H1 (cell line): ENCODE data around the gene DYSF. TPM values are rescaled to one million over a fixed set of nuclear protein-coding genes. Genes with fewer than 3 reads are reported as not detected.
A peak's percentile ranks its signal among the peaks of the same experiment; 100 is the strongest.

Experiments
- CTCF ChIA-PET: fragments of 300-600 bp; sonication (Branson Sonifier 250); formaldehyde crosslinking; loops from one replicate; lab custom pipeline; 2021; ENCODE audit not compliant: partially characterized antibody; lab: Charles Lee
- POLR2A ChIA-PET: fragments of 300-600 bp; sonication (Branson Sonifier 250); formaldehyde crosslinking; loops from one replicate; lab custom pipeline; 2021; ENCODE audit warnings: inconsistent platforms; ENCODE audit not compliant: partially characterized antibody; lab: Charles Lee
- DNase-seq, 2 experiments: peaks; one replicate each; pipeline versions ENCODE4 v3.0.0 to v3.0.0-alpha.2; 2010 to 2022; ENCODE audit warnings: low spot score in 2 of 2, low read depth in 1 of 2, mixed read lengths in 1 of 2
- FAIRE-seq: peaks from 2 replicates; lab custom pipeline; 2011; peaks lifted over from hg19 to GRCh38; lab: Jason Lieb, UNC
- H2AFZ ChIP-seq: 2 replicates; pipeline ENCODE4 v1.8.1; 2012; ENCODE audit warnings: low read length, inconsistent platforms
- H2AK5ac ChIP-seq: 2 replicates; pipeline ENCODE4 v1.6.1; 2013; ENCODE audit warnings: low read depth, low read length
- H2BK120ac ChIP-seq: replicated peaks from 2 replicates; pipeline ENCODE3; 2013; ENCODE audit warnings: low read depth, low read length, inconsistent platforms
- H2BK12ac ChIP-seq: 2 replicates; pipeline ENCODE4 v1.6.1; 2013; ENCODE audit warnings: low read depth, low read length
- H2BK15ac ChIP-seq: 2 replicates; pipeline ENCODE4 v1.6.1; 2013; ENCODE audit warnings: low read length
- H2BK20ac ChIP-seq: 2 replicates; pipeline ENCODE4 v1.6.1; 2013; ENCODE audit warnings: low read length
- H2BK5ac ChIP-seq: 2 replicates; pipeline ENCODE4 v1.6.1; 2013; ENCODE audit warnings: low read depth, low read length
- H3K14ac ChIP-seq: 2 replicates; pipeline ENCODE4 v1.6.1; 2013; ENCODE audit warnings: inconsistent platforms; ENCODE audit not compliant: insufficient read length
- H3K18ac ChIP-seq: 2 replicates; pipeline ENCODE4 v1.6.1; 2013; ENCODE audit warnings: low read length; ENCODE audit errors: extremely low read depth
- H3K23ac ChIP-seq: 2 replicates; pipeline ENCODE4 v1.6.1; 2013; ENCODE audit warnings: inconsistent platforms; ENCODE audit not compliant: insufficient read length
- H3K23me2 ChIP-seq: 2 replicates; pipeline ENCODE4 v1.6.1; 2013; ENCODE audit warnings: low read depth, low read length
- H3K27ac ChIP-seq: 2 replicates; pipeline ENCODE4 v1.6.1; 2011; ENCODE audit warnings: low read depth, low read length, inconsistent platforms
- H3K27me3 ChIP-seq, 4 experiments: replicated peaks in 1 of 4; 1 replicate in 1 of 4; 2 replicates in 3 of 4; pipeline versions ENCODE4 v1.6.1 to v1.8.1; 2011 to 2013; ENCODE audit warnings: low read length in 3 of 4, mild to moderate bottlenecking in 3 of 4, inconsistent platforms in 2 of 4, mixed read lengths in 2 of 4, moderate library complexity in 1 of 4; ENCODE audit not compliant: control insufficient read depth in 3 of 4, insufficient read depth in 3 of 4; ENCODE audit errors: extremely low read depth in 1 of 4
- H3K36me3 ChIP-seq, 4 experiments: 2 replicates each; pipeline versions ENCODE4 v1.6.1 to v1.8.1; 2011 to 2013; ENCODE audit warnings: mild to moderate bottlenecking in 4 of 4, low read length in 3 of 4, moderate library complexity in 2 of 4, control low read depth in 1 of 4, inconsistent platforms in 1 of 4; ENCODE audit not compliant: insufficient read depth in 4 of 4, control insufficient read depth in 2 of 4
- H3K4ac ChIP-seq: replicated peaks from 2 replicates; pipeline ENCODE3; 2013; ENCODE audit warnings: low read length, low read depth, mixed read lengths, inconsistent platforms; ENCODE audit not compliant: insufficient read length
- H3K4me1 ChIP-seq, 4 experiments: replicated peaks in 1 of 4; 1 replicate in 1 of 4; 2 replicates in 3 of 4; pipeline versions ENCODE4 v1.6.1 to v1.8.1; 2011 to 2013; ENCODE audit warnings: low read length in 3 of 4, inconsistent platforms in 2 of 4, mixed read lengths in 1 of 4; ENCODE audit not compliant: insufficient read depth in 4 of 4, control insufficient read depth in 3 of 4
- H3K4me2 ChIP-seq, 2 experiments: 2 replicates each; pipeline versions ENCODE4 v1.6.1 to v1.8.1; 2011 to 2013; ENCODE audit warnings: low read depth in 2 of 2, low read length in 2 of 2, control low read depth in 1 of 2, inconsistent platforms in 1 of 2, mild to moderate bottlenecking in 1 of 2; ENCODE audit not compliant: insufficient read depth in 1 of 2
- H3K4me3 ChIP-seq, 4 experiments: fragments of 200-600, 300-600 bp in 1 of 4; sonication (generic), shearing (Covaris generic), sonication (Bioruptor Twin) in 1 of 4; 2 replicates each; pipeline versions ENCODE4 v1.5.1 to v1.8.1; 2011 to 2016; ENCODE audit warnings: low read length in 4 of 4, low read depth in 3 of 4, control low read depth in 2 of 4, inconsistent platforms in 2 of 4, mild to moderate bottlenecking in 2 of 4, mixed read lengths in 1 of 4, moderate library complexity in 1 of 4; ENCODE audit not compliant: insufficient read depth in 2 of 4; ENCODE audit errors: extremely low read depth in 1 of 4
- H3K56ac ChIP-seq: replicated peaks from 2 replicates; pipeline ENCODE3; 2013; ENCODE audit warnings: low read depth, mild to moderate bottlenecking, mixed read lengths, low read length, inconsistent platforms; ENCODE audit not compliant: insufficient read length
- H3K79me1 ChIP-seq: 2 replicates; pipeline ENCODE4 v1.6.1; 2013; ENCODE audit warnings: low read depth, low read length, control low read depth
- H3K79me2 ChIP-seq, 2 experiments: 2 replicates each; pipeline versions ENCODE4 v1.6.1 to v1.8.1; 2012 to 2013; ENCODE audit warnings: low read length in 2 of 2, mild to moderate bottlenecking in 2 of 2, inconsistent platforms in 1 of 2; ENCODE audit not compliant: insufficient read depth in 2 of 2, control insufficient read depth in 1 of 2
- H3K9ac ChIP-seq, 4 experiments: replicated peaks in 1 of 4; 1 replicate in 1 of 4; 2 replicates in 3 of 4; pipeline versions ENCODE4 v1.6.1 to v1.8.1; 2011 to 2013; ENCODE audit warnings: low read depth in 3 of 4, low read length in 3 of 4, control low read depth in 2 of 4, mild to moderate bottlenecking in 2 of 4, moderate library complexity in 2 of 4, inconsistent platforms in 1 of 4; ENCODE audit errors: extremely low read depth in 1 of 4
- H3K9me3 ChIP-seq, 2 experiments: 2 replicates each; pipeline versions ENCODE4 v1.6.1 to v1.8.1; 2012 to 2013; ENCODE audit warnings: mild to moderate bottlenecking in 2 of 2, moderate library complexity in 2 of 2, control low read depth in 1 of 2, inconsistent platforms in 1 of 2, low read depth in 1 of 2, low read length in 1 of 2, mixed read lengths in 1 of 2; ENCODE audit not compliant: insufficient read depth in 2 of 2
- H4K20me1 ChIP-seq, 2 experiments: replicated peaks in 1 of 2; 2 replicates each; pipeline versions ENCODE3 to v1.8.1; 2011 to 2013; ENCODE audit warnings: inconsistent platforms in 2 of 2, low read length in 2 of 2, mild to moderate bottlenecking in 1 of 2; ENCODE audit not compliant: insufficient read depth in 2 of 2, control insufficient read depth in 1 of 2
- H4K5ac ChIP-seq: 2 replicates; pipeline ENCODE4 v1.6.1; 2013; ENCODE audit warnings: low read length, low read depth, mixed read lengths, inconsistent platforms; ENCODE audit not compliant: insufficient read length
- H4K8ac ChIP-seq: 2 replicates; pipeline ENCODE4 v1.8.0; 2013; ENCODE audit warnings: mild to moderate bottlenecking, moderate library complexity, low read length, inconsistent platforms; ENCODE audit not compliant: insufficient read depth; ENCODE audit errors: extremely low read depth
- H4K91ac ChIP-seq: replicated peaks from 2 replicates; pipeline ENCODE3; 2013; ENCODE audit warnings: low read length, mixed read lengths, inconsistent platforms; ENCODE audit not compliant: insufficient read length
- CBX8 ChIP-seq: fragments of 300-800, 300-1000 bp; sonication (generic); IDR thresholded peaks from 2 replicates; pipeline ENCODE4 v1.7.1; 2016; ENCODE audit warnings: low read depth, low read length, borderline replicate concordance
- HDAC2 ChIP-seq, 2 experiments: fragments of 300-600 bp in 1 of 2; sonication (generic) in 1 of 2; IDR thresholded peaks; 2 replicates each; pipeline ENCODE4 v1.6.1; 2011 to 2012; ENCODE audit warnings: low read depth in 2 of 2, low read length in 2 of 2, mild to moderate bottlenecking in 2 of 2, moderate library complexity in 2 of 2, borderline replicate concordance in 1 of 2, inconsistent platforms in 1 of 2
- MAFK ChIP-seq: IDR thresholded peaks from 2 replicates; pipeline ENCODE4 v1.6.1; 2012; ENCODE audit warnings: low read depth, mild to moderate bottlenecking, improper control_type of control experiment, low read length
- RAD21 ChIP-seq, 2 experiments: IDR thresholded peaks in 1 of 2; conservative IDR thresholded peaks in 1 of 2; 2 replicates each; pipeline ENCODE4 v1.6.1; 2011; ENCODE audit warnings: low read depth in 2 of 2, low read length in 2 of 2, improper control_type of control experiment in 1 of 2, inconsistent platforms in 1 of 2, mild to moderate bottlenecking in 1 of 2, moderate library complexity in 1 of 2
- RXRA ChIP-seq: IDR thresholded peaks from 2 replicates; pipeline ENCODE4 v1.6.1; 2011; ENCODE audit warnings: low read depth, mild to moderate bottlenecking, low read length, moderate library complexity; ENCODE audit not compliant: insufficient read depth
- SAP30 ChIP-seq: fragments of 300-600 bp; sonication (generic); IDR thresholded peaks from 2 replicates; pipeline ENCODE4 v1.7.1; 2012; ENCODE audit warnings: low read length, moderate library complexity, mild to moderate bottlenecking, inconsistent platforms; ENCODE audit not compliant: insufficient read depth, insufficient replicate concordance
- WGBS, 2 experiments: shearing (Covaris generic) in 1 of 2; methylation state at CpG; one replicate each; pipeline versions ENCODE4 v1.1.6 to v1.1.7; 2013 to 2015; ENCODE audit warnings: low lambda C conversion rate in 2 of 2, mixed read lengths in 2 of 2, inconsistent platforms in 1 of 2, low coverage in 1 of 2, missing lambda C conversion rate in 1 of 2; ENCODE audit not compliant: insufficient replicate concordance in 2 of 2, insufficient coverage in 1 of 2, insufficient read length in 1 of 2; ENCODE audit errors: extremely low coverage in 1 of 2, missing lambda C conversion rate in 1 of 2; 5-methylcytosine and 5-hydroxymethylcytosine counted together
- polyA plus RNA-seq, 7 experiments: library from polyadenylated mRNA; depleted of rRNA in 3 of 7; stranded (reverse) in 5 of 7; unstranded in 2 of 7; fragments of >200 nt in 5 of 7; fragments of 200-250 nt in 2 of 7; gene quantifications; 1 replicate in 5 of 7; 2 replicates in 1 of 7; 4 replicates in 1 of 7; pipeline versions ENCODE4 v1.2.1 to v1.2.3, GENCODE V29; 2011 to 2013; ENCODE audit warnings: missing spikeins in 2 of 7, mixed read lengths in 2 of 7
- total RNA-seq: library from RNA; stranded (reverse); fragmentation: NEBNext Ultra II Directional; extraction: Animal tissue kit (Norgen Biotek cat#: 25700); gene quantifications from 2 replicates; pipeline ENCODE4 v1.2.1, GENCODE V29; 2021
- TF ChIP-seq, protein P1 (sequence below): IDR thresholded peaks from 2 replicates; pipeline ENCODE4 v1.6.1; 2012; ENCODE audit warnings: inconsistent platforms
- TF ChIP-seq, protein P2 (sequence below), 3 experiments: IDR thresholded peaks; 1 replicate in 2 of 3; 2 replicates in 1 of 3; pipeline versions ENCODE4 v1.5.1 to v1.6.1; 2011; ENCODE audit warnings: low read length in 3 of 3, mild to moderate bottlenecking in 3 of 3, inconsistent platforms in 2 of 3, low read depth in 1 of 3, moderate library complexity in 1 of 3; ENCODE audit not compliant: insufficient read depth in 1 of 3; ENCODE audit errors: control extremely low read depth in 1 of 3

DYSF gene
- total and polyA plus RNA-seq, 2 of the 8 experiments (the other 6 are each of a cell fraction or from before 2014, with no cell fraction given) = 5.8 to 7.1 TPM

DNA sequence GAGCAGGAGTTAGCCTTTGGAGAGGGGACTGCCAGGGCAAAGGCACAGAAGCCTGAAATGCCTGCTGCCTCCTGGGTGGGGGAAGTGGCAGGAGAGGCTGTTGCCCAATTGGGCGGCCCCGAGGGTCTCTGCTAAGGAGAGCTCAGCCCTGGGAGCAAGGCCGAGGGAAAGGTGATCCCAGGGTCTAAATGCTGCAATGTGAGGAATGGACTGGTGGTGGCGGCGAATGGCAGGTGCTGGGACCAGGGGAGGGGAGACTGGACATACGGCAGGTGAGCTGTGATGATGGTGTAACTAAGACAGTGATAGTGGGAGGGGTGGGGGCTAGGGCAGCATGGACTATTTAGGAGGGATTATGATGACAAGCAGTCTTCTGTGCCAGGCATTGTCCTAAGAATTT, 104.0 kb downstream of the DYSF start:
- FAIRE-seq (no peak), DNase-seq (no peak)
- H2AFZ ChIP-seq = no peak overlapping the region
- H3K23ac ChIP-seq = no peak overlapping the region
- no peak overlapping the region for H3K18ac ChIP-seq
- no peaks in the 10 kb centered on the region for H4K20me1 ChIP-seq
- H3K4ac ChIP-seq = no peak overlapping the region
- H3K27ac ChIP-seq = no peak overlapping the region
- no peaks in the 10 kb centered on the region for H3K23me2 ChIP-seq
- H3K4me3 ChIP-seq = no peak overlapping the region
- no peak overlapping the region; the same call in 1 of the 2 replicates for H4K8ac ChIP-seq
- H2BK20ac ChIP-seq = no peak overlapping the region
- no peaks in the 10 kb centered on the region for H3K36me3 ChIP-seq
- no peaks in the 10 kb centered on the region for H3K9me3 ChIP-seq
- H2AK5ac ChIP-seq = no peak overlapping the region
- no peak overlapping the region for H2BK120ac ChIP-seq
- H3K14ac ChIP-seq = no peak overlapping the region
- no peak overlapping the region for H3K56ac ChIP-seq
- H3K79me2 ChIP-seq = no peaks in the 10 kb centered on the region
- H3K27me3 ChIP-seq = no peaks in the 10 kb centered on the region
- no peak overlapping the region for H4K91ac ChIP-seq
- no peak overlapping the region for H3K9ac ChIP-seq
- CTCF ChIA-PET = interaction anchor here (0.6 to 22.8 kb wide), 16 partner anchors 9 to 696 kb away, joined by 3 to 386 read pairs (median 4); partner anchors contain the start of gene ZNF638
- H2BK15ac ChIP-seq = no peak overlapping the region
- no peak overlapping the region for H2BK12ac ChIP-seq
- H3K79me1 ChIP-seq = no peaks in the 10 kb centered on the region
- no peak overlapping the region for H2BK5ac ChIP-seq
- 82% methylated on average over 6 of the region's 6 CpGs; no CpG with 5 or more reads in 1 of the 2 experiments for WGBS, 2 experiments
- H3K4me1 ChIP-seq = peaks cover 0 to 6% (median 0%) of the 10 kb centered on the region in 4 experiments; a peak in 3 of 7 replicates
- POLR2A ChIA-PET = no interaction called here
- no peak overlapping the region for H3K4me2 ChIP-seq
- H4K5ac ChIP-seq = no peak overlapping the region
- no peak for TF ChIP-seq HDAC2 (IDR thresholded peaks at IDR 0.05; ENCODE audit: borderline replicate concordance in 1 of 2, low read depth in 2 of 2, low read length in 2 of 2)
- TF ChIP-seq SAP30 = no peak
- TF ChIP-seq, protein P1, sequence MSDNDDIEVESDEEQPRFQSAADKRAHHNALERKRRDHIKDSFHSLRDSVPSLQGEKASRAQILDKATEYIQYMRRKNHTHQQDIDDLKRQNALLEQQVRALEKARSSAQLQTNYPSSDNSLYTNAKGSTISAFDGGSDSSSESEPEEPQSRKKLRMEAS = no peak
- peak; percentile 37 to 50 for TF ChIP-seq RAD21 (IDR thresholded peaks at IDR 0.05 in 1 of 2, conservative IDR thresholded peaks at IDR 0.05 in 1 of 2; ENCODE audit: low read depth in 2 of 2, low read length in 2 of 2)
- TF ChIP-seq RXRA = no peak
- TF ChIP-seq, protein P2, sequence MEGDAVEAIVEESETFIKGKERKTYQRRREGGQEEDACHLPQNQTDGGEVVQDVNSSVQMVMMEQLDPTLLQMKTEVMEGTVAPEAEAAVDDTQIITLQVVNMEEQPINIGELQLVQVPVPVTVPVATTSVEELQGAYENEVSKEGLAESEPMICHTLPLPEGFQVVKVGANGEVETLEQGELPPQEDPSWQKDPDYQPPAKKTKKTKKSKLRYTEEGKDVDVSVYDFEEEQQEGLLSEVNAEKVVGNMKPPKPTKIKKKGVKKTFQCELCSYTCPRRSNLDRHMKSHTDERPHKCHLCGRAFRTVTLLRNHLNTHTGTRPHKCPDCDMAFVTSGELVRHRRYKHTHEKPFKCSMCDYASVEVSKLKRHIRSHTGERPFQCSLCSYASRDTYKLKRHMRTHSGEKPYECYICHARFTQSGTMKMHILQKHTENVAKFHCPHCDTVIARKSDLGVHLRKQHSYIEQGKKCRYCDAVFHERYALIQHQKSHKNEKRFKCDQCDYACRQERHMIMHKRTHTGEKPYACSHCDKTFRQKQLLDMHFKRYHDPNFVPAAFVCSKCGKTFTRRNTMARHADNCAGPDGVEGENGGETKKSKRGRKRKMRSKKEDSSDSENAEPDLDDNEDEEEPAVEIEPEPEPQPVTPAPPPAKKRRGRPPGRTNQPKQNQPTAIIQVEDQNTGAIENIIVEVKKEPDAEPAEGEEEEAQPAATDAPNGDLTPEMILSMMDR (IDR thresholded peaks at IDR 0.05; ENCODE audit: control extremely low read depth in 1 of 3, insufficient read depth in 1 of 3, low read depth in 1 of 3, low read length in 3 of 3) = peak in 1 of 3 experiments; percentile 35; a peak in 2 of 4 replicates
- no peak for TF ChIP-seq CBX8
- no peak for TF ChIP-seq MAFK
